Activated B cell treated with CpG ODN at 0.5 μM for 24 hours (primary cell): ENCODE data around the gene SLC46A2. TPM values are rescaled to one million over a fixed set of nuclear protein-coding genes. Genes with fewer than 3 reads are reported as not detected.

Experiments
- ATAC-seq: fragments of 200-7000 bp; cut with Tn5 transposase; one replicate; pipeline ENCODE4 v1.10.0; 2021; ENCODE audit warnings: low read depth, mild to moderate bottlenecking, moderate library complexity
- CTCF ChIA-PET: fragments of 350-600 bp; sonication (Branson Sonifier 250); formaldehyde crosslinking; loops from one replicate; lab custom pipeline; 2021; ENCODE audit warnings: antibody characterized with exemption; lab: Charles Lee
- POLR2A ChIA-PET: fragments of 350-600 bp; sonication (Branson Sonifier 250); formaldehyde crosslinking; loops from one replicate; lab custom pipeline; 2021; ENCODE audit warnings: antibody characterized with exemption; lab: Charles Lee
- DNase-seq: peaks from one replicate; pipeline ENCODE4 v3.0.0; 2022
- H3K27ac Mint-ChIP-seq: one replicate; pipeline ENCODE4 v1.8.0; 2020; ENCODE audit warnings: mixed read lengths
- H3K27me3 Mint-ChIP-seq: one replicate; pipeline ENCODE4 v1.8.0; 2021; ENCODE audit warnings: mixed read lengths
- H3K36me3 Mint-ChIP-seq: one replicate; pipeline ENCODE4 v1.8.0; 2021; ENCODE audit warnings: low read depth, mixed read lengths
- H3K4me1 Mint-ChIP-seq: one replicate; pipeline ENCODE4 v1.8.0; 2021; ENCODE audit warnings: mixed read lengths
- H3K4me3 Mint-ChIP-seq: one replicate; pipeline ENCODE4 v1.8.0; 2020; ENCODE audit warnings: mild to moderate bottlenecking, mixed read lengths
- H3K9me3 Mint-ChIP-seq: one replicate; pipeline ENCODE4 v1.8.0; 2020; ENCODE audit warnings: mixed read lengths
- CTCF ChIP-seq: fragments of 200-600 bp; IDR thresholded peaks from one replicate; pipeline ENCODE4 v1.8.0; 2022; ENCODE audit warnings: antibody characterized with exemption, mild to moderate bottlenecking
- intact Hi-C: fragments of 100-400 bp; cut with micrococcal nuclease; formaldehyde crosslinking; loops from one replicate; pipeline ENCODE4 v1.15.1; 2024
- total RNA-seq: library from RNA; stranded (reverse); gene quantifications from 2 replicates; pipeline ENCODE4 v1.2.3, GENCODE V29; 2022

SLC46A2 gene
- total RNA-seq, 1 donor from 2014 or later: not detected

GRCh38 chr9:112831281-112831851, 59.3 kb downstream of the SLC46A2 start:
- Mint-ChIP-seq H3K9me3 (no peaks in the 10 kb centered on the region), H3K36me3 (peaks cover 16% of the 10 kb centered on the region), H3K27me3 (no peaks in the 10 kb centered on the region), H3K4me1 (peaks cover 8% of the 10 kb centered on the region), H3K4me3 (no peak overlapping the region), H3K27ac (no peak overlapping the region)
- intact Hi-C loops: no loop called here
- no peak for TF ChIP-seq CTCF
- CTCF ChIA-PET: interaction anchor here (1.1 kb wide), 1 partner anchor 14 kb away, joined by 4 read pairs; no protein-coding TSS in a partner anchor
- DNase-seq: no peak
- no peak for ATAC-seq
- POLR2A ChIA-PET: no interaction called here

Other genes with a start within 250 kb of the SLC46A2 start
- gene INIP, start 172.8 kb downstream of the SLC46A2 start, total RNA-seq: 31.1 and 32.1 TPM in 2 replicates
- 6.1 and 6.5 TPM in 2 replicates for gene SNX30, start 140.1 kb downstream of the SLC46A2 start, total RNA-seq
- 0.33 and 1.0 TPM in 2 replicates for gene ZNF883, start 121.3 kb upstream of the SLC46A2 start, total RNA-seq
- 1.7 and 2.6 TPM in 2 replicates for gene ZFP37, start 165.8 kb upstream of the SLC46A2 start, total RNA-seq